GM18517 (cell line): ENCODE measurements around the gene FOXF1.

Experiments used
- ATAC-seq: cut with Tn5 transposase; IDR thresholded peaks from one replicate; pipeline ENCODE4 v1.9.1; 2021; ENCODE audit warnings: mild to moderate bottlenecking, moderate library complexity; ENCODE audit not compliant: unreplicated experiment

FOXF1 gene

DNA sequence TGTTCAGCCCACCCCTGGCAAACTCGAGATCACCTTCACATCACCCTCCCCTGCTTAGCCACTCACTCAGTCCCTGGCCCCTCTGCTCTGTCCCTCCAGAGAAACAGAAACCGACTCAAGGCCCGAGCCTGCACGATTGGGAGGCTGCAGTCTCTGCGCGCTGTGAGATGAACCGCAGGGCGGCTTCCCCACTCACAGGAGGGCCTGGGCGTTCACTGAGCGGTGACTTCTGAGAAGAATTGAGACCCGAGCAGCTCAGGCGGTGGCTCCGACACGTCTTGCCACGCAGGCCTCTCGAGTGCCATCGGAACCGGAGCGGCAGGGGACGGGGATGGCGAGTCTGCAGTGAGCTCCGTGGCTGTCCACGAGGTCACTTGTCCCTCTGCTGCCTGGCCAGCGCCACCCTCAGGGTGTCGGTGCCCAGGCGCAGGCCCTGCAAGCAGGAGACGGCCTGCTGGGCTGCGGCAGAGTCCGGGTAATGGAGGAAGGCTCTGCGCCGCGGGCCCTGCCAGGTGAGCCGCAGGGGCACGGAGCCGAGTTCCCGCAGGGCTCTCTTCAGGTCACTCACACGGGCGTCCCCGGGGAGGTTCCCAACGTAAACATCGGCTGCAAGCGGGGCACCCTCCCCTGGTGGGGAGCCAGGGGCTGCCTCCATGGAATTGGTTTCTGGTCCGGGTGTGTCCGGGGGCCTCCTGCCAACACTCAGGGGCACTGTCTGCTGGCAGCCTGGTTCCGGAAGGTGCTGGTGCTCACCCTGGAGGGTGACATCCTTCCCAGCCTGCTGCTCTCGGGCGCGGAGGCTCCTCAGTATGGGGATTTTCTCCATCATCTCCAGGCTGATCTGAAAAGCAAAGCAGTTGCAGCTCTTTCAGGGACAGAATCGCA is 21.6 kb downstream of the FOXF1 start:
- ATAC-seq = no peak

DNA sequence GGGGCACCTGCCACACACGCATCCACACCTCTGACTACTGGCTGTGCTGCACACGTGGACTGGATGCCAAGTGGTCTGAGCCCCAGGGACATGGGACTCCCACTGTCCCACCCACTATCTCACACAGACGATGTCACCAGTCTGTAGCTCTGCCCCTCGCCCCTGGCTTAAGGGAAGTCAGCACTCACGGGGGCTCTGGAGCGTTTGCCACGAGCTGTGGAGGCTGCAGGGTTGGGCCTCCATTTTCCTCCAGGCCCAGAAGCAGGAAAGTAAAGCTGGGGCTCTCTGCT is 22.1 kb downstream of the FOXF1 start:
- ATAC-seq = no peak

DNA sequence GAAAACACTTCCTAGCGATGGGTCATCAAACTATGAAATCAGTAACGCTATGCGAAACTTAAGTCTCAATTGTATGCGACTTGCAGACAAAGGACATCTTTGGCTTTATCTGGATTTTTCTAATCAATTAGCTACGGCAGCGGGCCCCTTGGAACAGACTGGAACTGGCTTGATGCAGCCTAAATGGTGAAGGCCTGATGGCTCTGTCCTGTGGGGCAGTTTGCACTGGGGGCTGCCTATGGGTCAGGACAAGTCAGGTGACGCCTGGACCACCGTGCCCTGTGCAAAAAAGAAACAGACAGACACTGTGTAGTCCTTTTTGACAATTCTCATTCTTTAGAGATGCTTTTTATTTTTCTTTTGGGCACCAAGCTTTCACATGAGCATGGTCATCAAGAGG is 22.7 kb downstream of the FOXF1 start:
- ATAC-seq = no peak

DNA sequence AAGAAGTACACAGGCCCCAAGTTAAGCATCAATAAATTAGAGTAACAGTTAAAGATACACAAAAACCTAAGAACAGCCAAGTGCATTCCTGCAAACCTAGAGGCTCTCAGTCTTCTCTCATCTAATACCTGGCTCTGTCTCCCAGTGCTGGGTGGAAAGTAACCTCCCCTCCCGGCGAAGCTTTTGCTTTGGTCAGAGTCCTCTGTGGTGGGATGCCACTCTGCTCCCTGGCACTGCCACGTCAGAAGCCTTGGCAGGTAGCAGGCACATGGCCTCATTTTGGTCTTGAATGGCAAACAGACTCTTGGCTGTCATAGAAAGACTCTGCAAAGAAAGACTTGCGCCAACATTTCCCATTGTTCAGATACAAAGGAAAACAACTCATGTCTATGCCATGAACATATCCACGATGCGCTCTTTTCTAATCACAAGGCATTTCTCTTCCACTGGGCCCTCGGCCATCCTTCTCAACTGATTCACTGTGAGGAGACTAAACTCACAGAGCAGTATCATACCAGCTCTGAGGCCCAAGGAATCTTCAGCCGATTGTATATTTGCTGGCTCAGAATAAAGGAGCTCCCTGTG is 23.5 kb downstream of the FOXF1 start:
- ATAC-seq = no peak

DNA sequence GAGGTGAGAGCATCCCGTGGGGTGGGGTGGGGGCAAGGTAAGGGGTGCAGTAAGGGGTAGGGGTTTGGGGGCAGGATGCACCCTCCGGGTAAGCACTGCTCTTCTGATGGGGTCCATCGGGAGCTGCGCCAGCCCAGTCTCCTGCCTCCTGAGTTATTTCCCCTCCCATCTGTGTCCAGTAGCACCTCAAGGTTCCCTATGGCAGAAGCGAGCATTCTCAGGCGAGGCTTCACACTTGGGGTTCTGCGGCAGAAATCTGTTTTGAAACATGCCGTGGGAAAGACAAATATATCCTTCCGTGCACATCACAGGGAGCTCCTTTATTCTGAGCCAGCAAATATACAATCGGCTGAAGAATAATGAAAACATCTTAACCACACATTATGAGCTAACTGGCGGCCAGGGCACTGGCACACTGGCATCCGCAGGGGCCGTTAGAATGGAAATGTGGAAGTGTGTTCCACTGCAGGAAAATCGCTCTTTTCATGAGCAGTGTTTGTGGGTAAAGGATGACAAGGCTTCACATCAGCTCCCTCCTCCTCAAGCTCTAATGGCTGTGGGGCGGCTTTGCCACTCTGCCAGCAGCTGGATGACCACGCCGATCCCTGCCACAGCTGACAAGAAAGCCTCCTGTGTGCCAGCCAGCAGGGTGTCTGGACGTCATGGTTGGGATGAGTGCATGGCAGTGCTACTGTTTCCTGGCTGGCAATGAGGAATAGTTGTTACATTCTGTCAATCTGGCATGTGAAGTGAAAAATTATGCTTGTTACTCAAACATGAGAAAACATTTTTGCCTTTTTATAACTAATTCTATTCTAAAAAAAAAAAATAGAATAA is 24.7 kb downstream of the FOXF1 start:
- no peak for ATAC-seq

DNA sequence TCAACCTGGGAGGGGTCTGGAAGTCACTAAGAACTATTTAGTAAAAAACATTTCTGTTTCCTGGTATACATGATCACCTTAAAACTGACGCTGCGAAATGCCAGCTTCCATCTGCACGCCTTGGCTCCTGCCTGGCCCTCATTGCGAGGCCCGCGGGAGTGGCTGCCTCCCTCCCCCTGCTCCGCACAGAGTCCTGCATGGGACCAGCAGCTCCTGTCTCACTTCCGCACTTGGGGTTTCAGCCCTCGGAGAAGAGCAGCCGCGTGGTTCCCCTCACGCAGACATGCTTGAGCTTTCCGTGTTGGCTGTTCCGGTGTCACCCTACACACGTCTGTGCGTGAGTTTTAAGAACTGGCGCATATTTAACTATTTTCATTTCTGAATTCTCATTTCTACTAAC is 26.3 kb downstream of the FOXF1 start:
- no peak for ATAC-seq

DNA sequence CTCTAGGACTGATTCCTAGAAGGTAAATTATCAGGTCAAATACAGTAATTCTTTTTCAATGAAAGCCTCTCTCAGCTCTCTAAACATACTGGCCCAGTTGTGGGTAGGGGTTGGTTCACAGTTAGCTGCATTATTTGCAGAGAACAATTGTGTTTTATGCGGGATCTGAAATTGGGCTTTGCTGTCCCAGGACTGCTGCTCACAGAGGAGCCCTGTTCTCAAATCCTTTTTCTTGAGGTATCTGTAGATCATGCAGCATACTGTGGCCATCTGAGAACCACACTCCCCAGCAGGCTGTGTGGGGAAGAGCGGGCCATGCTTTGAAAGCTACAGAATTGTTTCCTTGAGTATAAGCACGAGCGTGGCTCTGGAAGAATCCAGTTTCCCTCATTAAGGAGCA is 27.2 kb downstream of the FOXF1 start:
- ATAC-seq = no peak

DNA sequence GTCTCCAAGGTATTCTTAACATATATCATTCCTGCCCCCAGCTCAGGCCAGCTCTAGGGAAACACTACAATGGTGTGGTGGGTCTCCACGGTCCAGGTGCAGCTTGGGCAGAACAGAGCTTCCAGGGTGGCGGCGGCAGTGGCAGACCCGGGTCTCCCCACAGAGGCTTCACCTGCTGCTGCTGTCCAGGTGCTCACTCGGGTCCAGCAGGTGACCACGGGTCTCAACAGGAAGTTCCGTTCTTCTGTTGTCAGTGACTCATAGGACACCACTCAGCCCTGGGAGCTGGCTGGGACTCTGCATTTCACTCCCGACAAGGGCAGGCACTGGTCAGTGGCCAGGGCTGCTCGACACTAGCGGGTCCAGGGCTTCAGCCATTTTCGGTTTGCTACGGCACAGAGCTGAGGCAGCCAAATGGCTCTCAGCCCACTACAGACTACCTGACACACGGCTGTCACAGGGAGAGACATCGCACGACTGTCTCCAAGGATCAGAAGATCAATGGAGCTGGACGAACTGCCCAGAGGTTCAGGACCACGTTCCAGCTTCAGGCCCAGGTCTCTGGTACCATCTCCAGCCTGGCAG is 28.0 kb downstream of the FOXF1 start:
- ATAC-seq = no peak

DNA sequence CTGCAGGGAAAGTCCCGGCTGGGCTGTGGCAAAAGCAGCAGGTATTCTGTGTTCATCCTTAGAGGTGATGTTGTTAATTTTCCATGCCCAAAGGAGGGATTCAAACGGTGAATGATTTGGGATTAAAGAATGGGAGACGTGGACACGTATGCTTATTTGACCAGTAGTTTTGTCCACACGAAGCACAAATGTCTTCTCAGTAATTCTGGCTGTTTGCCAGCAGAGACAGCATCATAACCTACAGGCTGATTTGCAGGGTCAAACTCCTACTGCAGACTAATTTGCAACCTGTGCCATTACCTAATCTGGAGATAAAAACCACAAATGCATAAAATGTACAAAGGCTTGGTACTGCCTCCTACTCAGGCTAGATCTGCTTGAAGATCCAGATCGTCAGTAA is 30.6 kb downstream of the FOXF1 start:
- ATAC-seq = no peak

DNA sequence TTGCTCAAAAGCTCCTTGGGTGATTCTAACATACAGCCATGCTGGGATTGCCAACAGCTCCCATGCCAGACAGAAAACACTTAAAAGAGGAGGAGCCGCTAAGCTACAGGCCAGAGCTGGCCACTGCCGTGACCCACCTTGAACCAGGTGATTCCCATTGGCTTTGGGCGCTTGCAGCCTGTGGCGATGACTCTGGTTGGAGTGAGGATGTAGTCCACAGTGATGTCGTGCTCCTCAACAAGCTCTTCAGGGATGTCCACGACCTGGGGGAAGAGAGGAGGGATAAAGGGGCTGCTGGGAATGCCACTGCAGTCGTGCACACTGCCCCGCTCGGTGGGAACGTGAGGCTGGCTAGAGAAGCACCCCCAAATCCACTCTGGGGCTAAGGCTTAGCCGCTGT is 31.2 kb downstream of the FOXF1 start:
- no peak for ATAC-seq

DNA sequence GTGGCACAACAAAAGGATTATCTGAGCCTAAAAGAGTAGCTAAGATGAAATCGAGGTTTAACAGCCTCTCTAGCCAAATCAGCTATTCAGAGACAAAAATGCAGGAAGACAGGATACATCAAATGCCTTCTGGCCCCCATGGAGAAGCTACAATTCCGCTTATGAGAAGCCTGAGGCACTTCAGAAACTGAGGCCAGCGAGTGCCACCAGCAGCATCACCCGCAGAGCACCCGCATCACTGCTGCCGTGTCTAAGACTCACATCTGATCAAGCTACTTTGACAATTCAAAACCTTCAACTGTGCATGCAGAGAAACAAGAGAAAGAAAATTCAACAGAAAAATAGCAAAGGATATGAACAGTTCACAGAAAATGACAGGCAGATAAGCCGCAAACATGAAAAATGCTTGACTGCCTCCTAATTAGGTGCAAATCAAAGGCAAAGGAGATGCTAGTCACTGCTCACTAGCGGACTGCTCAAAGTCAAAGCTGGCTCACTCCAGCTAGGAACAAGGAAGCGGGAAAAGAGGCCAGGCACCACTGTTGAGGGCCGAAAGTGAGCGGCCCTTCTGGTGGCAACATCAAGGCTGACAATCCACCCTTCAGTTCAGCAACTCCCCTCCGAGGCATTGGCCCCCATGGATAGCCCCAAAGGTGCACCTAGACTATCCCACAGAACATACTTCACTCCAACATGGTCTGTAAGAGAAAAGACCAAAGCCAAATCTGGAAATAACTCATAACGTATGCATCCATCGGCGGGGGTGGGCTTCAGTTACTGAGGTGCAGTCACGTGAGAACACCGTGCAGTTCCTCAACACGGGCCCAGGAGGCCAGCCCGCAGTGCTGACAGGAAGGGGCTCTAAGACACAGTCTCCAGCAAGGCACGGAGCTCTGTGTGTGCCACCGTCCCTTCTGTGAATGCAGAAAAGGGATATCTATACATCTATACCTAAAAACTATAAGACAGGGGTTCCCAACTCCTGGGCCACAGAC is 32.7 kb downstream of the FOXF1 start:
- no peak for ATAC-seq

DNA sequence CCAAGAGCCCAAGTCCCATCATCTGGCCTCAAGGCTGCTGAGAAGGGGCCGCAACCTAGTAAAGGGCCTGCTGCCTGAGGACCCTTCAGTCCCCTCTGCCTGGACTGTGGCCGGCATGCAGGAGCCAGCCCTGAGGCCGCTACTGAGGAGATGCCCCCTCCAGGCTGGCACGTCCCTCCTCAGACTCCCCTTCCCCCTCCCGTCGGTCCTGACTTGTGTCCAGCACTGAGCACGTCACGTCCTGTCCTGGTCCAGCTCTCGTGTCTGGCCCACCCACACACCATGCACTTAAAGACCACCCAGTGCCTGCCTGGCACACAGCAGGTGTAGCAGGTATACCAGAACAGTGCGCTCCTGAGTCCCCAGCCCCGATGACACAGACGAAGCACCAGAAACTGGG is 35.2 kb downstream of the FOXF1 start:
- ATAC-seq = no peak

DNA sequence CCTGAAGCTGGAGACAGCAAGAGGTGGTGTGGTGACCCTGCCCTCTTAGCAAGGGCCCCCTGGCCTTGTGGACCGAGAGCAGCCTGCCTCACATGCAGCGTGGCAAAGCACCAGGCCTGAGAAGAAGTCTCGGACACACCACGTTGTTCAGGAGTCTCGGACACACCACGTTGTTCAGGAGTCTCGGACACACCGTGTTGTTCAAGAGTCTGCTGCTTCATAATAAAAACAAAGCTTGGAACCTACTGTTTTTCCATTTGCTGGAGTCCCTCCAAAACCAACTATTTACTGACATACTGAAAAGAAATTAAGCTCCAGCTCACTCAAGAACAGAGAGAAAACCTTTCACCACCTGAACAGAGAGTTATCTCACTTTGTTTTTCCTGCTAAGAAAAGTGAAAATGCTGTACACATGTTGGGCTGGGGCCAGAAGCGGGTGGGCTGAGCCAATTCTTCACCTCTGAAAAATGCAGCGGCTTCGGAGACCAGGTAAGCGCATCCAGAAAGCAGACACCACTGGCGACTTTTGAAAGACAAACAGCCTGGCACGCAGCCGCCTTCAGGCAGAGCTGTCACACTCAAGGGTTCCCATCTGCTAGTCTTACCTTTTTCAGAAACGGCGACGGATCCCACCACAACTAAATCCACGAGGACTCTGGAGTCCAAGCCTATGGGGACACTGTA is 35.8 kb downstream of the FOXF1 start:
- no peak for ATAC-seq

DNA sequence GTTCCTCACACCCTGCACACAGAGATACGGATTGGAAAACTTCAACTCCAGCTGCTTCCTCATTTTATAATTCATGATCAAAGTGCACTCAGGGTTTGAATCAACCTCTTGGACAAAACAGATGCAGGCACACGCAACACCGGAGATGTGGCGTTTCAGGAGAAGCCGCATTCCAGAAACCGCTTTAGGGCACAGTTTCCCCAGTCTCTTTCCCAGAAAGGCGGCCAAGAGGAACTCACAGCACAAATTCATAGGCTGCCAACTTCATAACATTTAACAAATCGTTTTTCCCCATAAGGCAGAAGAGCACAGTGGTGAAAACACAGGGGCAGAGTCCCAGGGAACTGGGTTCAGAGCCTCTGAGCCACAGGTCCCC is 36.3 kb downstream of the FOXF1 start:
- ATAC-seq = no peak

DNA sequence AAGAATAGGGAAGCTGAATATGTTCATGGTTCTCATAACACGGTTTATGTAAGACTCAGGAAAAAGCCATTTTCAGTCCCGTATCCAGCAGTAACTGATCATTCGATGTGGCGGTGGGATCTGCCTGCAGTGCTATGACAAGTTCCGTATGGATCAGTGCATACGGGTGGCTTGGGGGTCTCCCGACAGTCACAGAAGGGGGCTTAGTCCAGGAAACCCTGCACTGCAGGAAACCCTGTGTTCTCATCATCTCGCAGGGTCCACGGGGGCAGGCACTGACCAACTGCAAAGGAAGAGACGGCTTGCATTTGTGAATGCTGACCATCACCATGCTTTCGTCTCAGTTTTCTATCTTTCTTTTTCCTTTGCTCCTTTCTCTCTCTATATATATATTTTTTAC is 37.0 kb downstream of the FOXF1 start:
- ATAC-seq = no peak

DNA sequence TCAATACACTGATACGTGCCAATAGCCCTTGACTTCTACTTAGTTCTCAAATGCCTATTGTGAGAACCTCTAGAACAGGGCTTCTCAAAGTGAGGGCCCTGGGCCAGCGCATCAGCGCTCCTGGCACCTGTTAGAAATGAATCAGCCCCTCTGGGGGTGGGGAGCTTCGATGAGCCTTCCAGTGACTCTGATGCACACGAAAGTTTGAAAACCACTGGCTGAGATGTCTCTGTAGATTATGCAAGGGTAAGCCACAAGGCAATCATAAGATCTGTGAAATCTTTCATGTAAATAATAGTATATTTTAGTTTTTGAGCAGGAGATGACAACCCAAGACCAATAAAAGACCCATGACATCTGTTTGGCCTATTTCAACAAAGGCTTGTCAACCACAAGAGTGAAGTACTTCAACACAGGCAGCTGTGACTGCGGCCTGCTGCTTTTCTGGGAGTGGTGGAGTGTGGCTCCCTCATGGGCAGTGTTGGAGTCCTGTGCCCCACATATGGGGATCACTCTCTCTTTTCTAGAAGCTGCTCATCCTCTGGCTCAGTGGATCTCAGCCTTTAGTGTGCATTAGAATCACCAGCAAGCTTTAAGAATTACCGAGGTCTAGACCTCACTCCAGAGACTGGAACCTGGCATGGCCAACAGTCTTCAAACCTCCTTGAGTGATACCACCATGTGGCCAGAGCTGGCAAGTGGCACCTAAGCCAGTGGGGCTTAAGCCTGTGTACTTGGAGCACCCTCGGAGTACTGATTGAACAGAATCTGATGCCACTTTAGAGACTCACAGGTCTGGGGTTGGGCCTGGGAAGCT is 39.0 kb downstream of the FOXF1 start:
- no peak for ATAC-seq

DNA sequence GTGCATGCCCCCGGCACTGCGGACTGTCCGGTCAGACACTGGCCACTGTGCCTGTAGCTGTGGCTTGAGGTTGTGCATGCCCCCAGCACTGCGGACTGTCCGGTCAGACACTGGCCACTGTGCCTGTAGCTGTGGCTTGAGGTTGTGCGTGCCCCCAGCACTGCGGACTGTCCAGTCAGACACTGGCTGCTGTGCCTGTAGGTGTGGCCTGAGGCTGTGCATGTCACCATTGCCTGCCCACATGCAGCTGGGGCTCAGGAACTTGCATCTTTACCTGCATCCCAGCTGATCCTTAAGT is 39.5 kb downstream of the FOXF1 start:
- ATAC-seq = no peak

DNA sequence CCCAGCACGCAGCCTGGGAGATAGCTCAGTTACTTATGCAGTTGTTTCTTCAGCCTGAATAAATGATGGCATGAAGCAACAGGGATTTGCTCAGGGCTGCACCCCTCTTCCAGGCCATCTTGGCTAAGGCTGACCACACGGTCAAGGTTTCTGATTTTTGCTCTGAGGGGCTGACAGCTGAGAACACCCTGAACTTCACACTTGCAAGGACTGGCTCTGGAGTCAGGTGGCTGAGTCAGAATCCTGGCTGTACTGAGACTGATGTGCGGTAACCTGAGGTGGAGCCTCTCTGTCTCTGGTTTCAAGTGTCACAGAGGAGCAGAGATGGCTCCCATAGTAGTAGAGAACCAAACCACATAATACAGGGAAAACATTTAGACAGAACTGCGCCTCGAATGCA is 40.0 kb downstream of the FOXF1 start:
- ATAC-seq = no peak

DNA sequence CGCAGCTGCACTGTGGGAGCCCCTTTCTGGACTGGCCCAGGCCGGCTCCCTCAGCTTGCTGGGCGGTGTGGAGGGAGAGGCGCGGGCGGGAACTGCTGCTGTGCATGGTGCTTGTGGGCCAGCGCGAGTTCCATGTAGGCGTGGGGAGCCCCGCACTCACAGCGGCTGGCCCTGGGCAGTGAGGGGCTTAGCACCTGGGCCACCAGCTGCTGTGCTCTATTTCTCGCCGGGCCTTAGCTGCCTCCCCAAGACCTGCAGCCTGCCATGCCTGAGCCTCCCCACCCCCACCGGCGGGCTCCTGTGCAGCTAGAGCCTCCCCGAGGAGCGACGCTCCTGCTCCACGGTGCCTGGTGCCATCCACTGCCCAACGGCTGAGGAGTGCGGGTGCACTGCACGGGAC is 43.0 kb downstream of the FOXF1 start:
- ATAC-seq = no peak

DNA sequence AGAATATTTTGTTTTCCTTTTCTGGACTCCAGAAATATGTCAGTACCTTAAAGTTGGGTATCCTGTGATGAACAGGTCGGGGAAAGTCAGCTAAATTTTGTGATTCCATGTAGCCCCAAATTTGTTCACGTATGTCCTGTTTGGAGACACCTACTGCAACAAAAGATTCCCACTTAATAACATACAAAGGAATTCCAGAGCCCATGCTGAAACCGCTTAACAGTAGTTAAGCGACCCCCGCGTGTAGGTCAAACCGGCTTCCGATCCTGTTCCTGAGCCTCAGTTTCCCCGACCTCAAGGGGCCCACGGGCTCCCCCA is 44.2 kb downstream of the FOXF1 start:
- ATAC-seq = no peak
